ENCODE data around the gene DOCK2.

DNA sequence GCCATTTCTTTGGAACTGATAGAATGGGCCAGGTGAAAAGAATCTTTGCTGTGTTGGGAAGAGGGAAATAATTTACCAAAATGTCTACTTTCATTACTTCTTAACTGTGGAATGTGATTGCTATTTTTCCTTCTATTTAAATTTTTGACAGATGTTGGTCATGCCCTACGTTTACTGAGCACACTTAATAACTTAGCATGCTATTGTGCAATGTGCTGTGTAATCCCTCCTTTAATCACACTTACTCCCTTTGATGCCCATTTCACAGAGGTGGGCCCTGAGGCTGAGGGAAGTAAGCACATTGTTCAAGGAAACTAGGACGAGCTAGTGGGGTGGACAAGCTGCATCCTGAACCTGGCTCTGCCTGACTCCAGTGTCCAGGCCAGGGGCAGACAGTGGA is 391.0 kb downstream of the DOCK2 start:
- TF ChIP-seq, protein P1, sequence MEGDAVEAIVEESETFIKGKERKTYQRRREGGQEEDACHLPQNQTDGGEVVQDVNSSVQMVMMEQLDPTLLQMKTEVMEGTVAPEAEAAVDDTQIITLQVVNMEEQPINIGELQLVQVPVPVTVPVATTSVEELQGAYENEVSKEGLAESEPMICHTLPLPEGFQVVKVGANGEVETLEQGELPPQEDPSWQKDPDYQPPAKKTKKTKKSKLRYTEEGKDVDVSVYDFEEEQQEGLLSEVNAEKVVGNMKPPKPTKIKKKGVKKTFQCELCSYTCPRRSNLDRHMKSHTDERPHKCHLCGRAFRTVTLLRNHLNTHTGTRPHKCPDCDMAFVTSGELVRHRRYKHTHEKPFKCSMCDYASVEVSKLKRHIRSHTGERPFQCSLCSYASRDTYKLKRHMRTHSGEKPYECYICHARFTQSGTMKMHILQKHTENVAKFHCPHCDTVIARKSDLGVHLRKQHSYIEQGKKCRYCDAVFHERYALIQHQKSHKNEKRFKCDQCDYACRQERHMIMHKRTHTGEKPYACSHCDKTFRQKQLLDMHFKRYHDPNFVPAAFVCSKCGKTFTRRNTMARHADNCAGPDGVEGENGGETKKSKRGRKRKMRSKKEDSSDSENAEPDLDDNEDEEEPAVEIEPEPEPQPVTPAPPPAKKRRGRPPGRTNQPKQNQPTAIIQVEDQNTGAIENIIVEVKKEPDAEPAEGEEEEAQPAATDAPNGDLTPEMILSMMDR (IDR thresholded peaks at IDR 0.05 in 2 of 3, conservative IDR thresholded peaks at IDR 0.05 in 1 of 3; ENCODE audit: insufficient read depth in 2 of 3, low read depth in 1 of 3, low read length in 3 of 3): no peak
- TF ChIP-seq EHMT2 (IDR thresholded peaks at IDR 0.05) (no peak), EP300 (IDR thresholded peaks at IDR 0.05; ENCODE audit: low read length) (no peak), EZH2 (IDR thresholded peaks at IDR 0.05; ENCODE audit: borderline replicate concordance, low read depth, low read length) (no peak), U2AF1 (optimal IDR thresholded peaks at IDR 0.05; ENCODE audit: low read depth, low read length) (no peak), JUN (IDR thresholded peaks at IDR 0.05; ENCODE audit: borderline replicate concordance, low read depth, low read length) (no peak), JUN (CRISPR knock-in tag; IDR thresholded peaks at IDR 0.05; ENCODE audit: borderline replicate concordance) (no peak), ZNF384 (IDR thresholded peaks at IDR 0.05; ENCODE audit: low read depth, low read length) (no peak), ZKSCAN3 (CRISPR knock-in tag; IDR thresholded peaks at IDR 0.05) (no peak), POLR2A (conservative IDR thresholded peaks at IDR 0.05) (no peak), KAT7 (CRISPR knock-in tag; IDR thresholded peaks at IDR 0.05; ENCODE audit: borderline replicate concordance) (no peak), ZBTB1 (CRISPR knock-in tag; IDR thresholded peaks at IDR 0.05; ENCODE audit: borderline replicate concordance, low read depth) (no peak), MYC (IDR thresholded peaks at IDR 0.05; ENCODE audit: low read depth, low read length) (no peak), MYC (CRISPR knock-in tag; IDR thresholded peaks at IDR 0.05; ENCODE audit: borderline replicate concordance, low read depth) (no peak), POLR2AphosphoS5 (IDR thresholded peaks at IDR 0.05; ENCODE audit: control insufficient read depth, insufficient read depth, low read depth, low read length) (no peak)

Data from K562 (cell line).